H1 (cell line): ENCODE measurements around the gene TGFA. TPM values are rescaled to one million over a fixed set of nuclear protein-coding genes. Genes with fewer than 3 reads are reported as not detected.

ENCODE experiments used
- SIN3A ChIP-seq, 2 experiments: IDR thresholded peaks in 1 of 2; conservative IDR thresholded peaks in 1 of 2; 2 replicates each; pipeline ENCODE4 v1.6.1; 2011 to 2012; ENCODE audit warnings: low read length in 2 of 2, improper control_type of control experiment in 1 of 2, low read depth in 1 of 2, mild to moderate bottlenecking in 1 of 2
- SIX5 ChIP-seq: IDR thresholded peaks from 2 replicates; pipeline ENCODE4 v1.6.1; 2011; ENCODE audit warnings: mild to moderate bottlenecking, low read depth, low read length
- polyA plus RNA-seq, 7 experiments: library from polyadenylated mRNA; depleted of rRNA in 3 of 7; stranded (reverse) in 5 of 7; unstranded in 2 of 7; fragments of >200 nt in 5 of 7; fragments of 200-250 nt in 2 of 7; gene quantifications; 1 replicate in 5 of 7; 2 replicates in 1 of 7; 4 replicates in 1 of 7; pipeline versions ENCODE4 v1.2.1 to v1.2.3, GENCODE V29; 2011 to 2013; ENCODE audit warnings: missing spikeins in 2 of 7, mixed read lengths in 2 of 7
- total RNA-seq: library from RNA; stranded (reverse); fragmentation: NEBNext Ultra II Directional; extraction: Animal tissue kit (Norgen Biotek cat#: 25700); gene quantifications from 2 replicates; pipeline ENCODE4 v1.2.1, GENCODE V29; 2021

TGFA gene
- total and polyA plus RNA-seq, 2 of the 8 experiments (the other 6 are each of a cell fraction or from before 2014, with no cell fraction given) = 1.8 to 3.7 TPM

- TF ChIP-seq SIN3A (conservative IDR thresholded peaks at IDR 0.05 in 1 of 2, IDR thresholded peaks at IDR 0.05 in 1 of 2; ENCODE audit: low read depth in 1 of 2, low read length in 2 of 2) = no peak
- no peak for TF ChIP-seq SIX5
- TF ChIP-seq, all 59 proteins: peak for 0
These were observed 135.1 kb downstream of the TGFA start (continued) for GRCh38 chr2:70418514-70418913.
